GM21381 (cell line): ENCODE data around the gene CORO2A.
"Not testable (repeated sequence)": the region's sequence is repeated elsewhere in the genome, so short reads cannot be mapped to it uniquely, and the experiment has no call there.

Experiments used
- ATAC-seq: cut with Tn5 transposase; IDR thresholded peaks from one replicate; pipeline ENCODE4 v1.9.1; 2021; ENCODE audit warnings: mild to moderate bottlenecking, moderate library complexity; ENCODE audit not compliant: unreplicated experiment

CORO2A gene

GRCh38 chr9:98191671-98192502 is 550 bp downstream of the CORO2A start:
- ATAC-seq, result no peak

GRCh38 chr9:98191181-98191608 is 1.2 kb downstream of the CORO2A start:
- ATAC-seq, result no peak

GRCh38 chr9:98190757-98191105 is 1.7 kb downstream of the CORO2A start:
- no peak for ATAC-seq

- no peak for ATAC-seq
Measured at GRCh38 chr9:98189412-98189811, 3.0 kb downstream of the CORO2A start.

- no peak for ATAC-seq
Measured at GRCh38 chr9:98187926-98188325, 4.5 kb downstream of the CORO2A start.

- ATAC-seq, result no peak
Measured at GRCh38 chr9:98186236-98186635, 6.2 kb downstream of the CORO2A start.

- ATAC-seq, result no peak
Measured at GRCh38 chr9:98185611-98186171, 6.7 kb downstream of the CORO2A start.

- no peak for ATAC-seq
Measured at GRCh38 chr9:98185021-98185567, 7.3 kb downstream of the CORO2A start.

GRCh38 chr9:98184326-98184725 is 8.1 kb downstream of the CORO2A start:
- no peak for ATAC-seq

GRCh38 chr9:98182889-98183599 is 9.4 kb downstream of the CORO2A start:
- ATAC-seq, result no peak

GRCh38 chr9:98182069-98182820 is 10.2 kb downstream of the CORO2A start:
- ATAC-seq, result no peak

GRCh38 chr9:98181746-98182068 is 10.7 kb downstream of the CORO2A start:
- ATAC-seq, result no peak

GRCh38 chr9:98180996-98181395 is 11.4 kb downstream of the CORO2A start:
- no peak for ATAC-seq

- ATAC-seq, result no peak
Measured at GRCh38 chr9:98178874-98179850, 13.3 kb downstream of the CORO2A start.

GRCh38 chr9:98176391-98177259 is 15.8 kb downstream of the CORO2A start:
- ATAC-seq, result no peak

- no peak for ATAC-seq
Measured at GRCh38 chr9:98175762-98176161, 16.7 kb downstream of the CORO2A start.

- ATAC-seq, result no peak
Measured at GRCh38 chr9:98175028-98175569, 17.3 kb downstream of the CORO2A start.

- ATAC-seq, result not testable (repeated sequence)
Measured at GRCh38 chr9:98174502-98174918, 17.9 kb downstream of the CORO2A start.

- no peak for ATAC-seq
Measured at GRCh38 chr9:98173181-98173580, 19.3 kb downstream of the CORO2A start.
